IMR-90 (cell line): Measurements from ENCODE around the gene SNED1.

Experiments
- BHLHE40 ChIP-seq: fragments of 150-350 bp; IDR thresholded peaks from 2 replicates; pipeline ENCODE4 v1.6.1; 2016; ENCODE audit warnings: mild to moderate bottlenecking, low read depth, low read length
- CTCF ChIP-seq: conservative IDR thresholded peaks from 2 replicates; pipeline ENCODE4 v1.5.1; 2012; ENCODE audit warnings: mild to moderate bottlenecking, low read depth, low read length, improper control_type of control experiment
- FOS ChIP-seq: fragments of 150-350 bp; IDR thresholded peaks from 2 replicates; pipeline ENCODE4 v1.6.1; 2016; ENCODE audit warnings: low read depth, low read length
- POLR2A ChIP-seq: IDR thresholded peaks from 2 replicates; pipeline ENCODE4 v1.6.1; 2012; ENCODE audit warnings: mild to moderate bottlenecking, low read depth, low read length
- TF ChIP-seq, protein P1 (sequence below): fragments of 150-350 bp; IDR thresholded peaks from 2 replicates; pipeline ENCODE4 v1.6.1; 2017; ENCODE audit warnings: mild to moderate bottlenecking, antibody characterized with exemption, low read length, low read depth

DNA sequence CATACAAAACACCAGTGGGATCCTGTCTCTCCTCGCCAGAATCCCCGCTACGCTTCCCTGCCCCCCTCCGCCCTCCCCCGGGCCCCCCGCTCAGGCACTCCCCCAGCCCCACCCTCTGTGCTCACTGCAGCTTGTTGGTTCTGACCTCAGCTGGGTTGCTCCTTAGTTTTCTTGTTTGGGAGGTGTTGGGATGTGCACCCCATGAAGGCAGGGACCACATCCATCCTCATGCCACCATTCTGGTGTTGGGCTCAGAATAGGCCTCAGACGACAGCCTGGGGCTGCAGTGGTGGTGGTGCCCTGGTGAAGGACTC lies 4.6 kb downstream of the SNED1 start:
- no peak for TF ChIP-seq FOS
- TF ChIP-seq POLR2A = no peak
- TF ChIP-seq CTCF = no peak
- TF ChIP-seq BHLHE40 = no peak
- TF ChIP-seq, protein P1, sequence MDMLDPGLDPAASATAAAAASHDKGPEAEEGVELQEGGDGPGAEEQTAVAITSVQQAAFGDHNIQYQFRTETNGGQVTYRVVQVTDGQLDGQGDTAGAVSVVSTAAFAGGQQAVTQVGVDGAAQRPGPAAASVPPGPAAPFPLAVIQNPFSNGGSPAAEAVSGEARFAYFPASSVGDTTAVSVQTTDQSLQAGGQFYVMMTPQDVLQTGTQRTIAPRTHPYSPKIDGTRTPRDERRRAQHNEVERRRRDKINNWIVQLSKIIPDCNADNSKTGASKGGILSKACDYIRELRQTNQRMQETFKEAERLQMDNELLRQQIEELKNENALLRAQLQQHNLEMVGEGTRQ = no peak
